Bronchial epithelial cell (primary cell): Measurements from ENCODE around the gene PTPN3. TPM values are rescaled to one million over a fixed set of nuclear protein-coding genes. Genes with fewer than 3 reads are reported as not detected.

Experiments used
- DNase-seq: peaks from one replicate; pipeline ENCODE4 v3.0.0-alpha.2; 2010; ENCODE audit warnings: low read depth
- FAIRE-seq: peaks from 2 replicates; lab custom pipeline; 2011; peaks lifted over from hg19 to GRCh38; lab: Jason Lieb, UNC
- H3K27me3 ChIP-seq: 2 replicates; pipeline ENCODE4 v1.5.1; 2011; ENCODE audit warnings: low read length; ENCODE audit not compliant: control insufficient read depth, insufficient read depth
- H3K36me3 ChIP-seq: 2 replicates; pipeline ENCODE4 v1.5.1; 2011; ENCODE audit warnings: low read length; ENCODE audit not compliant: control insufficient read depth, insufficient read depth
- H3K4me3 ChIP-seq: 2 replicates; pipeline ENCODE4 v1.5.1; 2011; ENCODE audit warnings: mild to moderate bottlenecking, low read depth, low read length, control low read depth
- total RNA-seq: library from RNA; depleted of rRNA; stranded (reverse); fragments of >200 nt; gene quantifications from 2 replicates; pipeline ENCODE4 v1.2.1, GENCODE V29; 2014
- TF ChIP-seq, protein P1 (sequence below): IDR thresholded peaks from 2 replicates; pipeline ENCODE4 v1.5.1; 2011; ENCODE audit warnings: mild to moderate bottlenecking, moderate library complexity, low read length, control low read depth, inconsistent platforms; ENCODE audit not compliant: insufficient read depth, severe bottlenecking

PTPN3 gene
- total RNA-seq, 1 donor from 2014 or later, result 14.2 TPM

DNA sequence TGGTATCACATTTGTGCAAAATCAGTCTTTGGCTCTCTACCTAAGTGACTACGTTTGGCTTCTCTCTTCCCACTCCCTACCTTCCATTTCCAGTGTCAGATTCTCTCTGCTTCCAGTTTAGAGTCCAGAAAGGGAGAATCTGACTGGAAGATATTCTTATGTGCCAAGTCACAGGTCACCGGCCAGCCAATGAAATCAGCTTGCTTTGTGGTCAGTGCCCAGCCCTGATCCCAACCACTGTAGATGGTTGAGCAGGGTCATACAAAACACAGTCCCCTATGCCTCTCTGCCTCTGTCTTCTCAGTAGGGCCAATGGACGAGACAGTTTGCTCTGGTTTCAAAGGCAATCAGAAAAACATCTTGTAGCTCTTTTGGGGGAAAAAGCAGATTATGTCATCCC is 161.7 kb downstream of the PTPN3 start:
- no peaks in the 10 kb centered on the region for H3K27me3 ChIP-seq
- DNase-seq (no peak), FAIRE-seq (no peak)
- no peaks in the 10 kb centered on the region for H3K36me3 ChIP-seq
- TF ChIP-seq, protein P1, sequence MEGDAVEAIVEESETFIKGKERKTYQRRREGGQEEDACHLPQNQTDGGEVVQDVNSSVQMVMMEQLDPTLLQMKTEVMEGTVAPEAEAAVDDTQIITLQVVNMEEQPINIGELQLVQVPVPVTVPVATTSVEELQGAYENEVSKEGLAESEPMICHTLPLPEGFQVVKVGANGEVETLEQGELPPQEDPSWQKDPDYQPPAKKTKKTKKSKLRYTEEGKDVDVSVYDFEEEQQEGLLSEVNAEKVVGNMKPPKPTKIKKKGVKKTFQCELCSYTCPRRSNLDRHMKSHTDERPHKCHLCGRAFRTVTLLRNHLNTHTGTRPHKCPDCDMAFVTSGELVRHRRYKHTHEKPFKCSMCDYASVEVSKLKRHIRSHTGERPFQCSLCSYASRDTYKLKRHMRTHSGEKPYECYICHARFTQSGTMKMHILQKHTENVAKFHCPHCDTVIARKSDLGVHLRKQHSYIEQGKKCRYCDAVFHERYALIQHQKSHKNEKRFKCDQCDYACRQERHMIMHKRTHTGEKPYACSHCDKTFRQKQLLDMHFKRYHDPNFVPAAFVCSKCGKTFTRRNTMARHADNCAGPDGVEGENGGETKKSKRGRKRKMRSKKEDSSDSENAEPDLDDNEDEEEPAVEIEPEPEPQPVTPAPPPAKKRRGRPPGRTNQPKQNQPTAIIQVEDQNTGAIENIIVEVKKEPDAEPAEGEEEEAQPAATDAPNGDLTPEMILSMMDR, result no peak
- no peak overlapping the region for H3K4me3 ChIP-seq

DNA sequence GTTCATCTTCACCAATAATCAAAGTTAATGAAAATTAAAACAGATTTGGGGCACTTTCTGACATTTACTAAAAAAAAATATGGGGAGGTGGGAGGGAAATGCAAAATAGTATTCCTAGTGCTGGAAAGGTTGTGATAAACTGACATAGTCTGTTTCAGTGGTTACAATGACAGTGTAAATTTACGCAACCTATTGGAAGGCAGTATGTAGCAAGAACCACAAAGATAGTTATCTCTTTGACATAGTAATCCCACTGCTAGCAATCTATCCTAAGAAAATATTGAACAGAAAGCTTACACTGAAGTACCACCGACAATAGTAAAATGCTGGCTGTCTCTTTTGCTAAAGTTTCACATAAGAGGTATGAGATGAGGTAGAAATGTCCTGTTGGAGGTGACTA is 162.2 kb downstream of the PTPN3 start:
- H3K36me3 ChIP-seq, result no peaks in the 10 kb centered on the region
- no peaks in the 10 kb centered on the region for H3K27me3 ChIP-seq
- FAIRE-seq (no peak), DNase-seq (no peak)
- no peak overlapping the region for H3K4me3 ChIP-seq
- TF ChIP-seq, protein P1, result no peak

DNA sequence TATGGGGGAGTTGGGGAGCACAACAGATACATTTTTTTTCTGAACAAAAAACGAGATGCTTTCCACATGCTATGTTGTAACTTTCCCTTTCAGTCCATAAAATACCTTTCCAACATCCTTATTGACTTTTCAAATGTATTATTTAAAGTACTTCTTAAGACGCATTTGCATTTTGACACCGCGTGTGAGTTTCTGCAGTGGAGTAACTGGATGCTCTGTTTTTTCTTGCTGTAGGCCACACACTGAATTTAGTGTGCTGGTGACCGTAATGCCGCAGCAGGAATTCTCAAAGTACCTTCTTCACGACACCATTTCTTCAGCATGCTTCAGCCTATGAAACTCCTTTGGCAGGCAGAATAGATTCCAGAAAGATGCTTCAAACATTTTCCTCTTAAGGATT is 163.0 kb downstream of the PTPN3 start:
- Histone ChIP-seq H3K4me3 (no peak overlapping the region), H3K36me3 (no peaks in the 10 kb centered on the region), H3K27me3 (no peaks in the 10 kb centered on the region)
- DNase-seq, result no peak
- TF ChIP-seq, protein P1, result no peak
- FAIRE-seq, result no peak

DNA sequence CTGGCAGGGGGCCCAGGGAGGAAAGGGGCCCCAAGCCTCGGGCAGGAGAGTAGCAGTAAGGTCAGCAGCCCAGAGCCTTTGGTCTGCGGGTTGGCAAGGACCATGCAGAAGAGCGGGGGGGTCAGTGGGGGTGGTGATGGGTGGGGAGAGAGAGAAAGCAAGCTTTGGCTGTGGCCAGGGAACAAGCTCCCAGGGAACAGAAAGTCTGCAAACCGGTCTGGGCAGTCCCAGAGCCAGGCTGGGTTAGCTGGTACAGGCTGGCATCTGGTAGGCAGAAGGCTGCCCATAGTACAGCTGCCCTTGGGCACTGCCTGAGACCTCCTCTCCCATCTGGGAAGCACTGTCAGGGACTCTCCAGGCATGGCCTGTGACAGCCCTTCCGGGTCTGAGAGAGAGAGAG is 166.8 kb downstream of the PTPN3 start:
- DNase-seq (peak; percentile 80), FAIRE-seq (no peak)
- TF ChIP-seq, protein P1, result no peak
- no peaks in the 10 kb centered on the region for H3K27me3 ChIP-seq
- no peaks in the 10 kb centered on the region for H3K36me3 ChIP-seq
- no peak overlapping the region for H3K4me3 ChIP-seq

DNA sequence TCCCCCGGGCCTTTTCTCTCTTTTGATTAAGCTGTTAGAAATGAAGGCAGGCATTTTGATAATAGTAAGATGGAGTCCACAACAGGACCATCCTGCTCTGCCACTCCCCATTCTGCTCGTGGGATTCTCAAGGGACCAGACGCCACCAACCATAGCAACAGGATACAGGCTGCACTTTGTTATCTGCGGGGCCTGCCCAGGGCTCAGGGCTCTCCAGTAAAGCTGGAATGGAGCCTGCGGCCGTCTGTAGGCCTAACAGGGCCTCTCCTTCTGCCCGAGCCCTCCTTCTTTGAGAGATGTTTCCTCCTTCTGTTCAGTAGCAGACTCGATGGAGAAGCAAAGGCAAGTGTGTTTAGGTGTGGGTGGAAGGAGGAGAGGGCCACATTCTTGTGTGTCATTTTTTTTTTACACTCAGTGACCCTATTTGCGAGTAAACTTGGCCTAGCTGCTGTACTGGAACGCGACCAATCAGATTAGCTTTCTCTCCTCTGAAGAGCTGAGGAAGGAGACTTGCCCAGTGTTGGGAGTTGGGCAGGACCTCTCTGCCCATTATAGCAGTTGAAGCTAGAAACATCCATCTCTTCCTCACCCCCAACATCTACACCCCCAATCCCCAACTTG is 168.4 kb downstream of the PTPN3 start:
- no peaks in the 10 kb centered on the region for H3K27me3 ChIP-seq
- H3K36me3 ChIP-seq, result no peaks in the 10 kb centered on the region
- FAIRE-seq (no peak), DNase-seq (no peak)
- TF ChIP-seq, protein P1, result no peak
- no peak overlapping the region for H3K4me3 ChIP-seq
